GM18870 (cell line): Measurements from ENCODE around the gene FASN.
A peak's percentile ranks its signal among the peaks of the same experiment; 100 is the strongest.

ENCODE experiments used
- ATAC-seq: cut with Tn5 transposase; IDR thresholded peaks from one replicate; pipeline ENCODE4 v1.9.1; 2021; ENCODE audit warnings: moderate library complexity; ENCODE audit not compliant: unreplicated experiment

The FASN gene

GRCh38 chr17:82103553-82104451, 5.8 kb upstream of the FASN start:
- ATAC-seq = no peak

- ATAC-seq = no peak
These were observed 4.0 kb upstream of the FASN start for GRCh38 chr17:82101767-82102679.

GRCh38 chr17:82101301-82101715, 3.3 kb upstream of the FASN start:
- no peak for ATAC-seq

GRCh38 chr17:82100502-82101298, 2.7 kb upstream of the FASN start:
- no peak for ATAC-seq

GRCh38 chr17:82098939-82099763, 1.1 kb upstream of the FASN start:
- ATAC-seq = no peak

GRCh38 chr17:82097919-82098168, 192 bp downstream of the FASN start:
- peak; percentile 14 for ATAC-seq

- ATAC-seq = no peak
These were observed 685 bp downstream of the FASN start for GRCh38 chr17:82097184-82097918.

- ATAC-seq = no peak
These were observed 1.3 kb downstream of the FASN start for GRCh38 chr17:82096709-82097183.

GRCh38 chr17:82095777-82096708, 2.0 kb downstream of the FASN start:
- no peak for ATAC-seq

GRCh38 chr17:82094931-82095776, 2.9 kb downstream of the FASN start:
- no peak for ATAC-seq

GRCh38 chr17:82092995-82093751, 4.9 kb downstream of the FASN start:
- ATAC-seq = no peak

- ATAC-seq = no peak
These were observed 5.4 kb downstream of the FASN start for GRCh38 chr17:82092628-82092994.

GRCh38 chr17:82092094-82092586, 5.9 kb downstream of the FASN start:
- ATAC-seq = no peak

GRCh38 chr17:82091264-82092066, 6.6 kb downstream of the FASN start:
- no peak for ATAC-seq

- no peak for ATAC-seq
These were observed 7.3 kb downstream of the FASN start for GRCh38 chr17:82090549-82091263.
